Nephron (organoid): Measurements from ENCODE around the gene DMRT3.

Experiments used
- H3K27ac Mint-ChIP-seq, 3 experiments: 2 replicates each; pipeline ENCODE4 v1.8.0; 2020; ENCODE audit warnings: mixed read lengths in 3 of 3, mild to moderate bottlenecking in 2 of 3, moderate library complexity in 1 of 3
- H3K27me3 Mint-ChIP-seq: 2 replicates; pipeline ENCODE4 v1.8.0; 2021; ENCODE audit warnings: low read depth, mild to moderate bottlenecking, moderate library complexity, mixed read lengths
- H3K36me3 Mint-ChIP-seq: 2 replicates; pipeline ENCODE4 v1.8.0; 2020; ENCODE audit warnings: low read depth, mixed read lengths
- H3K4me1 Mint-ChIP-seq: 2 replicates; pipeline ENCODE4 v1.8.0; 2020; ENCODE audit warnings: mixed read lengths
- H3K4me3 Mint-ChIP-seq, 3 experiments: 2 replicates each; pipeline ENCODE4 v1.8.0; 2020; ENCODE audit warnings: mild to moderate bottlenecking in 3 of 3, mixed read lengths in 3 of 3, moderate library complexity in 2 of 3
- H3K9me3 Mint-ChIP-seq: 2 replicates; pipeline ENCODE4 v1.8.0; 2020; ENCODE audit warnings: mixed read lengths
- TF ChIP-seq, protein P1 (sequence below), 3 experiments: fragments of 200-600 bp; sonication (generic); IDR thresholded peaks; one replicate each; pipeline ENCODE4 v1.5.0; 2021; ENCODE audit warnings: antibody characterized with exemption in 3 of 3; ENCODE audit not compliant: unreplicated experiment in 3 of 3

DMRT3 gene

GRCh38 chr9:973295-973834, 3.1 kb upstream of the DMRT3 start:
- TF ChIP-seq, protein P1, sequence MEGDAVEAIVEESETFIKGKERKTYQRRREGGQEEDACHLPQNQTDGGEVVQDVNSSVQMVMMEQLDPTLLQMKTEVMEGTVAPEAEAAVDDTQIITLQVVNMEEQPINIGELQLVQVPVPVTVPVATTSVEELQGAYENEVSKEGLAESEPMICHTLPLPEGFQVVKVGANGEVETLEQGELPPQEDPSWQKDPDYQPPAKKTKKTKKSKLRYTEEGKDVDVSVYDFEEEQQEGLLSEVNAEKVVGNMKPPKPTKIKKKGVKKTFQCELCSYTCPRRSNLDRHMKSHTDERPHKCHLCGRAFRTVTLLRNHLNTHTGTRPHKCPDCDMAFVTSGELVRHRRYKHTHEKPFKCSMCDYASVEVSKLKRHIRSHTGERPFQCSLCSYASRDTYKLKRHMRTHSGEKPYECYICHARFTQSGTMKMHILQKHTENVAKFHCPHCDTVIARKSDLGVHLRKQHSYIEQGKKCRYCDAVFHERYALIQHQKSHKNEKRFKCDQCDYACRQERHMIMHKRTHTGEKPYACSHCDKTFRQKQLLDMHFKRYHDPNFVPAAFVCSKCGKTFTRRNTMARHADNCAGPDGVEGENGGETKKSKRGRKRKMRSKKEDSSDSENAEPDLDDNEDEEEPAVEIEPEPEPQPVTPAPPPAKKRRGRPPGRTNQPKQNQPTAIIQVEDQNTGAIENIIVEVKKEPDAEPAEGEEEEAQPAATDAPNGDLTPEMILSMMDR (IDR thresholded peaks at IDR 0.05; ENCODE audit: unreplicated experiment in 3 of 3): no peak
- H3K27ac Mint-ChIP-seq: no peak overlapping the region
- peak overlapping the region; percentile 5 to 63 (median 12) for H3K4me3 Mint-ChIP-seq
- no peaks in the 10 kb centered on the region for H3K36me3 Mint-ChIP-seq
- peaks cover 3% of the 10 kb centered on the region for H3K9me3 Mint-ChIP-seq
- H3K4me1 Mint-ChIP-seq: peaks cover 39% of the 10 kb centered on the region
- H3K27me3 Mint-ChIP-seq: peaks cover 96% of the 10 kb centered on the region

DNA sequence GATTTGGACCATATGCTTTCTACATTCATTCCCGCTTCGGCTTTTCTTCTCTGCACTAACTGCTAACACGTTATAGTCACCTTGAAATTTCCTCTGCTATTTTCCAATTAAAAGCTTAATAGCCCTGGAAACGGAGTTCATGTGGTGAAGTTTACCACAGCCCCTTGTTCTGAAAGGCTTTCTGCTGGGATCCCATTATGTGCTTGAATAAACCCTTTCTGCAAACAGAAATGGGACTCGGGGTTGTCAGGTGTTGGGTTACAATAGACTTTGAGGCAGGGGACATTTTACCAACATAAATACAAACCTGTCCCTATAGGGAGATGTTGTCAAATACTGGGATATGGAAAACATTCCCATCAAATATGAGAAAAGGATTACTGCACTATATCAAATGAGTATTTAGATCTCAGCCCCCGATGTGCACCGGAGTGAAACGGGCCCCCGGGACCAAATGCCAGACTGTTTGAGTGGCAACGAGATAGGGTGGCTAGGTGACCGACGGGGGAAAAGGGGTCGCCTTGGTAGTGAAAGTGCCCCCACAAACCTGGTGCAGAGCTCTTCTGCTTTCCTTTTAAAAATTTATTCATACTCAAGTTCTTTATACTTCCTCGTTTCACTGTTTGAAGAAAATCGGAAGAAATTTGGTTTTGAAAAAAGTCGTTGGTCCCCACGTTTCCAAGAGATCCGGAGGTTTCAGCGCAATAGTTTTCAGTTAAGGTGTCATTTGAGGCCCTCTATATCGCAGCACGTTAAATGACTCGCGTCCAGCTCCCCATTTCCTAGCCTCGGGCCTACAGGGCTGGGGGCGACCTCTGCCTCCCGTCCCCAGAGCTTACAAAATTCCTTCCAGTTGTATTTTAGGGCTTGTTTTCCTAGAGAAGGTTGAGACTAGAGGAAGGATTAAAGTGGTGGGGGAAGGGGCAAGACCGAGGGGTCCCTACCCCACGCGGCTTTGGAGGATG, 2.1 kb upstream of the DMRT3 start:
- H3K4me3 Mint-ChIP-seq: peak overlapping the region; percentile 5 to 63 (median 17)
- H3K4me1 Mint-ChIP-seq: peaks cover 35% of the 10 kb centered on the region
- H3K27me3 Mint-ChIP-seq: peaks cover 96% of the 10 kb centered on the region
- H3K36me3 Mint-ChIP-seq: no peaks in the 10 kb centered on the region
- TF ChIP-seq, protein P1 (IDR thresholded peaks at IDR 0.05; ENCODE audit: unreplicated experiment in 3 of 3): no peak
- H3K9me3 Mint-ChIP-seq: peaks cover 3% of the 10 kb centered on the region
- H3K27ac Mint-ChIP-seq: no peak overlapping the region

- H3K9me3 Mint-ChIP-seq: peaks cover 3% of the 10 kb centered on the region
- no peak overlapping the region for H3K27ac Mint-ChIP-seq
- H3K36me3 Mint-ChIP-seq: no peaks in the 10 kb centered on the region
- peaks cover 96% of the 10 kb centered on the region for H3K27me3 Mint-ChIP-seq
- peaks cover 29% of the 10 kb centered on the region for H3K4me1 Mint-ChIP-seq
- TF ChIP-seq, protein P1 (IDR thresholded peaks at IDR 0.05; ENCODE audit: unreplicated experiment in 3 of 3): no peak
- H3K4me3 Mint-ChIP-seq: peak overlapping the region; percentile 73 to 76 (median 73)
These were observed 1.3 kb upstream of the DMRT3 start for GRCh38 chr9:974996-975739.

GRCh38 chr9:975740-976257, 656 bp upstream of the DMRT3 start:
- Mint-ChIP-seq H3K36me3 (no peaks in the 10 kb centered on the region), H3K4me1 (peaks cover 25% of the 10 kb centered on the region), H3K9me3 (peaks cover 3% of the 10 kb centered on the region), H3K27me3 (peaks cover 96% of the 10 kb centered on the region), H3K27ac (peak overlapping the region in 1 of 3 experiments; percentile 11), H3K4me3 (peak overlapping the region; percentile 73 to 76 (median 73))
- TF ChIP-seq, protein P1 (IDR thresholded peaks at IDR 0.05; ENCODE audit: unreplicated experiment in 3 of 3): no peak

DNA sequence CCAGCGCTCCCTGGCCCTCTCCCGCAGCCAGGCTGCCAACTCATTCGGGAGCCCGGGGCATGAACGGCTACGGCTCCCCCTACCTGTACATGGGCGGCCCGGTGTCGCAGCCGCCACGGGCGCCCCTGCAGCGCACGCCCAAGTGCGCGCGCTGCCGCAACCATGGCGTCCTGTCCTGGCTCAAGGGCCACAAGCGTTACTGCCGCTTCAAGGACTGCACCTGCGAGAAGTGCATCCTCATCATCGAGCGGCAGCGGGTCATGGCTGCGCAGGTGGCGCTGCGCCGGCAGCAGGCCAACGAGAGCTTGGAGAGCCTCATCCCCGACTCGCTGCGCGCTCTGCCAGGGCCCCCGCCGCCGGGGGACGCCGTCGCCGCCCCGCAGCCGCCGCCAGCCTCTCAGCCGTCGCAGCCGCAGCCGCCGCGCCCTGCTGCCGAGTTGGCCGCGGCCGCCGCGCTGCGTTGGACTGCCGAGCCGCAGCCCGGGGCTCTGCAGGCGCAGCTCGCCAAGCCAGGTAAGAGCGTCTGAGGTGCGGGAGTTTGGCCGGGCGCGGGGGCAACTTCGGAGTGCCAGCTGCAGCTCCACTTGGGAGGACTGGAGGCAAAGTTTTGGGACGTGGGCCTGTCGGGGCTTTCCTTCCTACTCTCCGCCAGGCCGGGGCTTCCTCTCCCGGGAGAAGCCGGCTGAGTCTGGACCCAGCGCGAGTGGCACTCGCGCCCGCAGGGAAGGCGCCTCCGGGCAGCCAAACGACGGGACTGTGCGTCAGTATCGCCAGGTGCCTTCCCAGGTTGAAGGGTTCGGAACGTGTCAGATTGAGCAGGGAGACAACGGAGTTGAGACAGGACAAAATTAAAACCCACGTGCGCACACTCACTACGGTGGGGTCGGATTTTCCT, 735 bp downstream of the DMRT3 start:
- Mint-ChIP-seq H3K36me3 (no peaks in the 10 kb centered on the region), H3K4me1 (peaks cover 28% of the 10 kb centered on the region), H3K9me3 (peaks cover 3% of the 10 kb centered on the region), H3K27me3 (peaks cover 96% of the 10 kb centered on the region), H3K4me3 (peak overlapping the region; percentile 42 to 77 (median 62)), H3K27ac (no peak overlapping the region)
- TF ChIP-seq, protein P1 (IDR thresholded peaks at IDR 0.05; ENCODE audit: unreplicated experiment in 3 of 3): no peak
